ENCODE data around the gene RACGAP1.
A peak's percentile ranks its signal among the peaks of the same experiment; 100 is the strongest.

Gene RACGAP1

GRCh38 chr12:49979016-49979586 is 46.2 kb downstream of the RACGAP1 start:
- TF ChIP-seq GLIS3 (CRISPR knock-in tag; IDR thresholded peaks at IDR 0.05) (no peak), CSRNP3 (CRISPR knock-in tag; IDR thresholded peaks at IDR 0.05) (no peak), OSR1 (CRISPR knock-in tag; IDR thresholded peaks at IDR 0.05) (no peak), PPARA (CRISPR knock-in tag; IDR thresholded peaks at IDR 0.05; ENCODE audit: borderline replicate concordance) (no peak), ZFP3 (CRISPR knock-in tag; IDR thresholded peaks at IDR 0.05) (no peak), TOX (CRISPR knock-in tag; IDR thresholded peaks at IDR 0.05; ENCODE audit: borderline replicate concordance) (no peak), ZNF8 (CRISPR knock-in tag; IDR thresholded peaks at IDR 0.05) (peak; percentile 23; the same call in 1 of the 2 replicates), ISL1 (CRISPR knock-in tag; IDR thresholded peaks at IDR 0.05) (no peak), ARNTL (CRISPR knock-in tag; IDR thresholded peaks at IDR 0.05; ENCODE audit: borderline replicate concordance, low read depth) (no peak), ZFP30 (CRISPR knock-in tag; IDR thresholded peaks at IDR 0.05) (no peak), RARB (CRISPR knock-in tag; IDR thresholded peaks at IDR 0.05) (no peak), BACH2 (CRISPR knock-in tag; IDR thresholded peaks at IDR 0.05; ENCODE audit: borderline replicate concordance) (no peak), ZC3H10 (CRISPR knock-in tag; IDR thresholded peaks at IDR 0.05) (no peak), ZNF565 (CRISPR knock-in tag; conservative IDR thresholded peaks at IDR 0.05; ENCODE audit: low read depth) (no peak), ESRRG (CRISPR knock-in tag; IDR thresholded peaks at IDR 0.05) (no peak), CSDC2 (CRISPR knock-in tag; IDR thresholded peaks at IDR 0.05) (no peak), SNAI2 (CRISPR knock-in tag; IDR thresholded peaks at IDR 0.05) (no peak), ZNF70 (CRISPR knock-in tag; IDR thresholded peaks at IDR 0.05) (peak; percentile 32; the same call in 1 of the 2 replicates), TCF4 (CRISPR knock-in tag; IDR thresholded peaks at IDR 0.05; ENCODE audit: borderline replicate concordance) (peak; percentile 99)
- TF ChIP-seq, protein P1, sequence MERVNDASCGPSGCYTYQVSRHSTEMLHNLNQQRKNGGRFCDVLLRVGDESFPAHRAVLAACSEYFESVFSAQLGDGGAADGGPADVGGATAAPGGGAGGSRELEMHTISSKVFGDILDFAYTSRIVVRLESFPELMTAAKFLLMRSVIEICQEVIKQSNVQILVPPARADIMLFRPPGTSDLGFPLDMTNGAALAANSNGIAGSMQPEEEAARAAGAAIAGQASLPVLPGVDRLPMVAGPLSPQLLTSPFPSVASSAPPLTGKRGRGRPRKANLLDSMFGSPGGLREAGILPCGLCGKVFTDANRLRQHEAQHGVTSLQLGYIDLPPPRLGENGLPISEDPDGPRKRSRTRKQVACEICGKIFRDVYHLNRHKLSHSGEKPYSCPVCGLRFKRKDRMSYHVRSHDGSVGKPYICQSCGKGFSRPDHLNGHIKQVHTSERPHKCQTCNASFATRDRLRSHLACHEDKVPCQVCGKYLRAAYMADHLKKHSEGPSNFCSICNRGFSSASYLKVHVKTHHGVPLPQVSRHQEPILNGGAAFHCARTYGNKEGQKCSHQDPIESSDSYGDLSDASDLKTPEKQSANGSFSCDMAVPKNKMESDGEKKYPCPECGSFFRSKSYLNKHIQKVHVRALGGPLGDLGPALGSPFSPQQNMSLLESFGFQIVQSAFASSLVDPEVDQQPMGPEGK (CRISPR knock-in tag; IDR thresholded peaks at IDR 0.05; ENCODE audit: borderline replicate concordance): peak; percentile 43; the same call in 1 of the 2 replicates
- TF ChIP-seq, protein P2, sequence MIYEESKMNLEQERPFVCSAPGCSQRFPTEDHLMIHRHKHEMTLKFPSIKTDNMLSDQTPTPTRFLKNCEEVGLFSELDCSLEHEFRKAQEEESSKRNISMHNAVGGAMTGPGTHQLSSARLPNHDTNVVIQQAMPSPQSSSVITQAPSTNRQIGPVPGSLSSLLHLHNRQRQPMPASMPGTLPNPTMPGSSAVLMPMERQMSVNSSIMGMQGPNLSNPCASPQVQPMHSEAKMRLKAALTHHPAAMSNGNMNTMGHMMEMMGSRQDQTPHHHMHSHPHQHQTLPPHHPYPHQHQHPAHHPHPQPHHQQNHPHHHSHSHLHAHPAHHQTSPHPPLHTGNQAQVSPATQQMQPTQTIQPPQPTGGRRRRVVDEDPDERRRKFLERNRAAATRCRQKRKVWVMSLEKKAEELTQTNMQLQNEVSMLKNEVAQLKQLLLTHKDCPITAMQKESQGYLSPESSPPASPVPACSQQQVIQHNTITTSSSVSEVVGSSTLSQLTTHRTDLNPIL (CRISPR knock-in tag; IDR thresholded peaks at IDR 0.05; ENCODE audit: low read depth): no peak
- TF ChIP-seq, protein P3, sequence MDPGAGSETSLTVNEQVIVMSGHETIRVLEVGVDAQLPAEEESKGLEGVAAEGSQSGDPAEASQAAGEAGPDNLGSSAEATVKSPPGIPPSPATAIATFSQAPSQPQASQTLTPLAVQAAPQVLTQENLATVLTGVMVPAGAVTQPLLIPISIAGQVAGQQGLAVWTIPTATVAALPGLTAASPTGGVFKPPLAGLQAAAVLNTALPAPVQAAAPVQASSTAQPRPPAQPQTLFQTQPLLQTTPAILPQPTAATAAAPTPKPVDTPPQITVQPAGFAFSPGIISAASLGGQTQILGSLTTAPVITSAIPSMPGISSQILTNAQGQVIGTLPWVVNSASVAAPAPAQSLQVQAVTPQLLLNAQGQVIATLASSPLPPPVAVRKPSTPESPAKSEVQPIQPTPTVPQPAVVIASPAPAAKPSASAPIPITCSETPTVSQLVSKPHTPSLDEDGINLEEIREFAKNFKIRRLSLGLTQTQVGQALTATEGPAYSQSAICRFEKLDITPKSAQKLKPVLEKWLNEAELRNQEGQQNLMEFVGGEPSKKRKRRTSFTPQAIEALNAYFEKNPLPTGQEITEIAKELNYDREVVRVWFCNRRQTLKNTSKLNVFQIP (CRISPR knock-in tag; IDR thresholded peaks at IDR 0.05; ENCODE audit: borderline replicate concordance, low read depth): no peak
- TF ChIP-seq, protein P4, sequence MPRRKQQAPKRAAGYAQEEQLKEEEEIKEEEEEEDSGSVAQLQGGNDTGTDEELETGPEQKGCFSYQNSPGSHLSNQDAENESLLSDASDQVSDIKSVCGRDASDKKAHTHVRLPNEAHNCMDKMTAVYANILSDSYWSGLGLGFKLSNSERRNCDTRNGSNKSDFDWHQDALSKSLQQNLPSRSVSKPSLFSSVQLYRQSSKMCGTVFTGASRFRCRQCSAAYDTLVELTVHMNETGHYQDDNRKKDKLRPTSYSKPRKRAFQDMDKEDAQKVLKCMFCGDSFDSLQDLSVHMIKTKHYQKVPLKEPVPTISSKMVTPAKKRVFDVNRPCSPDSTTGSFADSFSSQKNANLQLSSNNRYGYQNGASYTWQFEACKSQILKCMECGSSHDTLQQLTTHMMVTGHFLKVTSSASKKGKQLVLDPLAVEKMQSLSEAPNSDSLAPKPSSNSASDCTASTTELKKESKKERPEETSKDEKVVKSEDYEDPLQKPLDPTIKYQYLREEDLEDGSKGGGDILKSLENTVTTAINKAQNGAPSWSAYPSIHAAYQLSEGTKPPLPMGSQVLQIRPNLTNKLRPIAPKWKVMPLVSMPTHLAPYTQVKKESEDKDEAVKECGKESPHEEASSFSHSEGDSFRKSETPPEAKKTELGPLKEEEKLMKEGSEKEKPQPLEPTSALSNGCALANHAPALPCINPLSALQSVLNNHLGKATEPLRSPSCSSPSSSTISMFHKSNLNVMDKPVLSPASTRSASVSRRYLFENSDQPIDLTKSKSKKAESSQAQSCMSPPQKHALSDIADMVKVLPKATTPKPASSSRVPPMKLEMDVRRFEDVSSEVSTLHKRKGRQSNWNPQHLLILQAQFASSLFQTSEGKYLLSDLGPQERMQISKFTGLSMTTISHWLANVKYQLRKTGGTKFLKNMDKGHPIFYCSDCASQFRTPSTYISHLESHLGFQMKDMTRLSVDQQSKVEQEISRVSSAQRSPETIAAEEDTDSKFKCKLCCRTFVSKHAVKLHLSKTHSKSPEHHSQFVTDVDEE (CRISPR knock-in tag; IDR thresholded peaks at IDR 0.05): peak; percentile 91
- peak; percentile 18; the same call in 2 of the 3 replicates for ATAC-seq

GRCh38 chr12:49978125-49978524 is 47.2 kb downstream of the RACGAP1 start:
- ATAC-seq: no peak
- TF ChIP-seq ZNF70 (CRISPR knock-in tag; IDR thresholded peaks at IDR 0.05) (no peak), TOX (CRISPR knock-in tag; IDR thresholded peaks at IDR 0.05; ENCODE audit: borderline replicate concordance) (no peak), PPARA (CRISPR knock-in tag; IDR thresholded peaks at IDR 0.05; ENCODE audit: borderline replicate concordance) (no peak), OSR1 (CRISPR knock-in tag; IDR thresholded peaks at IDR 0.05) (no peak), ZC3H10 (CRISPR knock-in tag; IDR thresholded peaks at IDR 0.05) (no peak), CSRNP3 (CRISPR knock-in tag; IDR thresholded peaks at IDR 0.05) (no peak), SNAI2 (CRISPR knock-in tag; IDR thresholded peaks at IDR 0.05) (no peak), ZNF8 (CRISPR knock-in tag; IDR thresholded peaks at IDR 0.05) (no peak), ISL1 (CRISPR knock-in tag; IDR thresholded peaks at IDR 0.05) (no peak), ZFP3 (CRISPR knock-in tag; IDR thresholded peaks at IDR 0.05) (no peak), CSDC2 (CRISPR knock-in tag; IDR thresholded peaks at IDR 0.05) (no peak), BACH2 (CRISPR knock-in tag; IDR thresholded peaks at IDR 0.05; ENCODE audit: borderline replicate concordance) (no peak)
- TF ChIP-seq, protein P3 (CRISPR knock-in tag; IDR thresholded peaks at IDR 0.05; ENCODE audit: borderline replicate concordance, low read depth): no peak
- TF ChIP-seq, protein P2 (CRISPR knock-in tag; IDR thresholded peaks at IDR 0.05; ENCODE audit: low read depth): no peak
